Amniotic epithelial cell (primary cell): Measurements from ENCODE around the gene LMF1.

Source experiments
- DNase-seq: peaks from one replicate; pipeline ENCODE4 v3.0.0-alpha.2; 2010; ENCODE audit warnings: low read depth

LMF1 gene

GRCh38 chr16:911604-912321 is 59.0 kb downstream of the LMF1 start:
- no peak for DNase-seq

GRCh38 chr16:911101-911500 is 59.7 kb downstream of the LMF1 start:
- no peak for DNase-seq

GRCh38 chr16:910181-910580 is 60.6 kb downstream of the LMF1 start:
- no peak for DNase-seq

GRCh38 chr16:909281-910000 is 61.3 kb downstream of the LMF1 start:
- DNase-seq = no peak

- no peak for DNase-seq
Measured at GRCh38 chr16:908526-909155, 62.1 kb downstream of the LMF1 start.

GRCh38 chr16:907842-908241 is 62.9 kb downstream of the LMF1 start:
- no peak for DNase-seq

GRCh38 chr16:907361-907760 is 63.4 kb downstream of the LMF1 start:
- no peak for DNase-seq

GRCh38 chr16:906296-906695 is 64.5 kb downstream of the LMF1 start:
- DNase-seq = no peak

GRCh38 chr16:901715-902601 is 68.8 kb downstream of the LMF1 start:
- no peak for DNase-seq

- DNase-seq = no peak
Measured at GRCh38 chr16:901149-901548, 69.6 kb downstream of the LMF1 start.

- DNase-seq = no peak
Measured at GRCh38 chr16:900211-900610, 70.6 kb downstream of the LMF1 start.

- DNase-seq = no peak
Measured at GRCh38 chr16:899683-900060, 71.1 kb downstream of the LMF1 start.

- DNase-seq = no peak
Measured at GRCh38 chr16:898761-899682, 71.8 kb downstream of the LMF1 start.

GRCh38 chr16:898216-898615 is 72.6 kb downstream of the LMF1 start:
- no peak for DNase-seq

- no peak for DNase-seq
Measured at GRCh38 chr16:897701-898100, 73.1 kb downstream of the LMF1 start.

- DNase-seq = no peak
Measured at GRCh38 chr16:897200-897543, 73.6 kb downstream of the LMF1 start.

GRCh38 chr16:896261-897199 is 74.3 kb downstream of the LMF1 start:
- no peak for DNase-seq

- no peak for DNase-seq
Measured at GRCh38 chr16:895371-895770, 75.4 kb downstream of the LMF1 start.

GRCh38 chr16:894841-895240 is 75.9 kb downstream of the LMF1 start:
- DNase-seq = no peak

- no peak for DNase-seq
Measured at GRCh38 chr16:894136-894535, 76.6 kb downstream of the LMF1 start.
